Peyer's patch (tissue), 4 donors: ENCODE results near the gene MACROH2A2. TPM values are rescaled to one million over a fixed set of nuclear protein-coding genes. Genes with fewer than 3 reads are reported as not detected.
A peak's percentile ranks its signal among the peaks of the same experiment; 100 is the strongest.

Experiments used
- DNase-seq, 3 donors: peaks; one replicate each; pipeline ENCODE4 v3.0.0-alpha.2; 2017 to 2019
- H3K27ac ChIP-seq, 4 donors: fragments of 200-600 bp; sonication (generic); one replicate each; pipeline ENCODE4 v1.5.1; 2016 to 2019
- H3K27me3 ChIP-seq, 2 donors: fragments of 200-600 bp; sonication (generic); one replicate each; pipeline ENCODE4 v1.5.1; 2019
- H3K36me3 ChIP-seq, 3 donors: fragments of 200-600 bp; sonication (generic); one replicate each; pipeline ENCODE4 v1.5.1; 2016 to 2019
- H3K4me1 ChIP-seq, 4 donors: fragments of 200-600 bp; sonication (generic); one replicate each; pipeline ENCODE4 v1.5.1; 2016 to 2019
- H3K4me3 ChIP-seq, 4 donors: fragments of 200-600 bp; sonication (generic); 1 replicate in 3 of 4; 2 replicates in 1 of 4; pipeline ENCODE4 v1.5.1; 2016 to 2019; ENCODE audit warnings: mild to moderate bottlenecking in 1 of 4
- H3K9me3 ChIP-seq, 4 donors: fragments of 200-600 bp; sonication (generic); one replicate each; pipeline ENCODE4 v1.5.1; 2016 to 2019; ENCODE audit warnings: mild to moderate bottlenecking in 1 of 4
- POLR2A ChIP-seq, 2 donors: fragments of 450-650 bp; IDR thresholded peaks; one replicate each; pipeline ENCODE4 v1.5.1; 2017; ENCODE audit warnings: antibody characterized with exemption in 2 of 2, mild to moderate bottlenecking in 2 of 2, moderate library complexity in 2 of 2
- total RNA-seq, 4 donors: library from RNA; depleted of rRNA; stranded (reverse); fragments of >200 nt; gene quantifications; one replicate each; pipeline ENCODE4 v1.1.0, GENCODE V29; 2016
- TF ChIP-seq, protein P1 (sequence below), 6 experiments: fragments of 450-650 bp in 4 of 6; fragments of 200-600 bp in 2 of 6; sonication (generic) in 1 of 6; IDR thresholded peaks; one replicate each; pipeline ENCODE4 v1.5.1; 2017 to 2019; ENCODE audit warnings: antibody characterized with exemption in 6 of 6, mild to moderate bottlenecking in 3 of 6, moderate library complexity in 1 of 6

The MACROH2A2 gene
- total RNA-seq, 4 donors from 2014 or later, result 10.4 to 18.2 (median 13.6) TPM

DNA sequence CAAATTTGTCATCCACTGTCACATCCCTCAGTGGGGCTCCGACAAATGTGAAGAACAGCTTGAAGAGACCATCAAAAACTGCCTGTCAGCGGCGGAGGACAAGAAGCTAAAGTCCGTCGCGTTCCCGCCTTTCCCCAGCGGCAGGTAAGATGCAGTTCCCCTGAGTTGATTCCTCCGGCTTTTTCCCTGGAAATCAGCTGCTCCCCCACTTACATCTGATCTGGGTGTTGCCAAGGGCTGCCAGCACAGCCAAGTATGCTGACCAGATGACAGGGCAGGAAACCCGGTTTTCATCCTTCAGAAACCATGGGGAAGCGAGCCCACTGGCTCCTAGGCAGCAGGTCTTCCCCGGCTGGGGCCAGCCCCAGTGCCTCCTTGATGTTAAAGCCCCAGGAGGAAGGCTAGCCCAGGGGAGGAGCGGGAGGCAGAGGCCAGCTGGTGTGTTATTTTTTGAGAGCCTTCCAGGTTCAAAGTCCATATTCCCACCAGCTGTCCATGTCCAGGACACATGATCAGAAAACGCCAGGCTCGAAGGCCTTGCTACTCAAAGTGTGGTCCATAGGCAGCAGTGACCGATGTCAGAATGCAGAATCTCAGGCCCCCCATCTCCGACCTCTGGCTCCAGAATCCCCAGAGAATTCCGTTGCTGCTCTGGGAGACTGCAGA is 56.6 kb downstream of the MACROH2A2 start:
- Histone ChIP-seq H3K27ac (no peak overlapping the region), H3K36me3 (peaks cover 0 to 45% (median 0%) of the 10 kb centered on the region in 3 donors), H3K27me3 (no peaks in the 10 kb centered on the region), H3K4me3 (no peak overlapping the region), H3K9me3 (no peaks in the 10 kb centered on the region), H3K4me1 (no peaks in the 10 kb centered on the region)
- TF ChIP-seq, protein P1, sequence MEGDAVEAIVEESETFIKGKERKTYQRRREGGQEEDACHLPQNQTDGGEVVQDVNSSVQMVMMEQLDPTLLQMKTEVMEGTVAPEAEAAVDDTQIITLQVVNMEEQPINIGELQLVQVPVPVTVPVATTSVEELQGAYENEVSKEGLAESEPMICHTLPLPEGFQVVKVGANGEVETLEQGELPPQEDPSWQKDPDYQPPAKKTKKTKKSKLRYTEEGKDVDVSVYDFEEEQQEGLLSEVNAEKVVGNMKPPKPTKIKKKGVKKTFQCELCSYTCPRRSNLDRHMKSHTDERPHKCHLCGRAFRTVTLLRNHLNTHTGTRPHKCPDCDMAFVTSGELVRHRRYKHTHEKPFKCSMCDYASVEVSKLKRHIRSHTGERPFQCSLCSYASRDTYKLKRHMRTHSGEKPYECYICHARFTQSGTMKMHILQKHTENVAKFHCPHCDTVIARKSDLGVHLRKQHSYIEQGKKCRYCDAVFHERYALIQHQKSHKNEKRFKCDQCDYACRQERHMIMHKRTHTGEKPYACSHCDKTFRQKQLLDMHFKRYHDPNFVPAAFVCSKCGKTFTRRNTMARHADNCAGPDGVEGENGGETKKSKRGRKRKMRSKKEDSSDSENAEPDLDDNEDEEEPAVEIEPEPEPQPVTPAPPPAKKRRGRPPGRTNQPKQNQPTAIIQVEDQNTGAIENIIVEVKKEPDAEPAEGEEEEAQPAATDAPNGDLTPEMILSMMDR (IDR thresholded peaks at IDR 0.05), result no peak
- no peak for TF ChIP-seq POLR2A (IDR thresholded peaks at IDR 0.05)
- no peak for DNase-seq

DNA sequence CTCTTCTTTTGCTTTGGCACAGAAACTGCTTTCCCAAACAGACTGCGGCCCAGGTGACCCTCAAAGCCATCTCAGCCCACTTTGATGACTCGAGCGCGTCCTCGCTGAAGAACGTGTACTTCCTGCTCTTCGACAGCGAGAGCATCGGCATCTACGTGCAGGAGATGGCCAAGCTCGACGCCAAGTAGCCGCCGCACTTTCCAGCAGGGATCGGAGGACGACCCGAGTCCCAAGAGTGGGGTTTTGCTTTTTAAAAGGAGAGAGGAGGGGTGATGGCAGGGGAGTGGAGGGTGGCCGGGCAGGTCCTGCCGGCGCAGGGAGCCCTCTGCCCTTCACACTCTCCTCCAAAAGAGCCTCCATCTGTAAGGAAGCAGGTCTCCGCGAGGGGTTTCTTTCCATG is 58.9 kb downstream of the MACROH2A2 start:
- no peaks in the 10 kb centered on the region for H3K27me3 ChIP-seq
- H3K4me3 ChIP-seq, result no peak overlapping the region
- peaks cover 0 to 54% (median 0%) of the 10 kb centered on the region in 3 donors for H3K36me3 ChIP-seq
- H3K9me3 ChIP-seq, result no peaks in the 10 kb centered on the region
- no peaks in the 10 kb centered on the region for H3K4me1 ChIP-seq
- TF ChIP-seq POLR2A (IDR thresholded peaks at IDR 0.05), result no peak
- TF ChIP-seq, protein P1 (IDR thresholded peaks at IDR 0.05), result no peak
- no peak overlapping the region for H3K27ac ChIP-seq
- no peak for DNase-seq

DNA sequence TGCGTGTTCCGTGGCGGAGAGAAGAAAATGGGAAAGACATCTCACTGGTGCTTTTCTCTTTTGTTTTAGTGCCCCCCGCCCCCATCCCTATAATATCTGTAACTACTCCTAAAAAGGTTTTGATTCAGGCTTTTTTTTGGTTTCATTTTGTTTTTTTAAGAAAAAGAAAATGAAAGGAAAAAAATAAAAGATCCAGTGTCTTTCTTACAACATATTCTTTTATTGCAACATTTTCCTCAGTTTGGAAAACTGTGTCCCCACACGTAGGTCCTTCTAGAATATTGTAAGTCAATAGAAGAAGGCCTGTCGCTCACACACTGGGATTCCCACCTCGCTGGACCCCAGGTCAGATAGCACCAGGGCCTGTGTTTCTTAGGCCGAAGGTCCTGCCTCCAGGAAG is 59.4 kb downstream of the MACROH2A2 start:
- no peaks in the 10 kb centered on the region for H3K4me1 ChIP-seq
- TF ChIP-seq POLR2A (IDR thresholded peaks at IDR 0.05), result no peak
- TF ChIP-seq, protein P1 (IDR thresholded peaks at IDR 0.05), result no peak
- no peak for DNase-seq
- no peak overlapping the region for H3K4me3 ChIP-seq
- no peaks in the 10 kb centered on the region for H3K27me3 ChIP-seq
- H3K27ac ChIP-seq, result no peak overlapping the region
- peaks cover 0 to 54% (median 0%) of the 10 kb centered on the region in 3 donors for H3K36me3 ChIP-seq
- H3K9me3 ChIP-seq, result no peaks in the 10 kb centered on the region

DNA sequence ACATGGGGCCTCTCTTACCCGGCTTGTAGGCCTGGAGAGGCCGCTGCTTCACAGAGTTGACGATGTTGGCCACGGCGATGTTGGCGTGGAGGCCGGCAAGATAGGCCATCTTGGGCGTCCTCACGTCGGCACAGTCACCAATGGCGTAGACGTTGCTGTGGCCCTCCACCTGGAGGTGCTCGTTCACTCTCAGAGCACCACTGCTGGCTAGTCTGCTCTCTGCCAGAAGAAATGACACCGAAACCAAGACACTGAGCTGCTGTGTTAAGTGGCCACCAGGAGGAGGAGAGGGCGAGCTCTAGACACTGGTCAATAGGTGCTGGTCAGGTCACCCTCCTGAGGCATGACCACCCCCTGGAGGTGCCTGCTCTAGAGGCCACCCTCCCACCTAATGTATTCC is 62.3 kb downstream of the MACROH2A2 start:
- TF ChIP-seq, protein P1 (IDR thresholded peaks at IDR 0.05), result no peak
- TF ChIP-seq POLR2A (IDR thresholded peaks at IDR 0.05), result no peak
- Histone ChIP-seq H3K9me3 (no peaks in the 10 kb centered on the region), H3K4me3 (no peak overlapping the region), H3K4me1 (no peaks in the 10 kb centered on the region), H3K27me3 (no peaks in the 10 kb centered on the region), H3K27ac (no peak overlapping the region), H3K36me3 (peaks cover 0 to 62% (median 0%) of the 10 kb centered on the region in 3 donors)
- DNase-seq, result no peak

DNA sequence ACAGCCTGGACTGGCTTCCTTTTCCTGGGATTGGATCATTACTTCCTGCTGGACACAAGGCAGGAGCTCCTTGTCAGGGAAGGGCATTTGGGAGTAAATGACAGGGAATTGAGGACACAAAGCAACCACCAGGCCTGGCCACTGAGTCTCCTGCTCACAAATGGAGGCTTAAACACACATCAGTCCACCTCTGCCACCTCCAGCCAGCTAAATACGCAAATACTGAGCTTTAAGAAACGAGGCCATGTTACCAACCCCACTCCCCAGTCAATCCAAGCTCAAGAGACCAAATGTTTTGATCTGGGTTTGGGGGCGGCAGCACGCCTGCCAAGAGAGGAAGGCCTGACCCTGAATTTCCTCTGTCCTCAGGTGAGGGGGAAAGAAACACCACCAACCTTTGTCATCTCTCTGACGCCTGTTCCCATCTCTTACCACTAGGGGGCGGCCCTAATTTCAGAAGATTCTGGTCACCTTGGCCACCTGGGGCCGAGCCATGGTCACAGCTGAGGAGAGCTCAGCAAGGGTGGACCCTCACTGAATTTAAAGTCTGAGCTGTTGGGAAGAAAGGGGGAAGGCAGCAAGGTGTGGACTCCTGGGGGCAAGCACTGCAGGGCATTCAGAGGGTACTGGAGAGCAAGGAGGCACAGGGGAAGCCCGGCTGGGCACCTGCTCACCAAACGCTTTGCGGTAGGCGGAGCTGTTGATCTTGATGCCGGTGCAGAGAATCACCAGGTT is 63.5 kb downstream of the MACROH2A2 start:
- Histone ChIP-seq H3K4me3 (no peak overlapping the region), H3K27me3 (no peaks in the 10 kb centered on the region), H3K9me3 (no peaks in the 10 kb centered on the region), H3K4me1 (no peaks in the 10 kb centered on the region), H3K36me3 (peaks cover 0 to 61% (median 0%) of the 10 kb centered on the region in 3 donors), H3K27ac (no peak overlapping the region)
- TF ChIP-seq, protein P1 (IDR thresholded peaks at IDR 0.05), result peak; percentile 57 to 95 (median 80)
- TF ChIP-seq POLR2A (IDR thresholded peaks at IDR 0.05), result no peak
- DNase-seq, result peak; percentile 59 to 85 (median 61)
